CD4-positive, alpha-beta T cell treated with Interleukin-1 beta for 1 hour (primary cell): ENCODE measurements around the gene USP35.
"Not testable (repeated sequence)": the region's sequence is repeated elsewhere in the genome, so short reads cannot be mapped to it uniquely, and the experiment has no call there.

Experiments used
- DNase-seq, 2 donors: peaks; one replicate each; pipeline ENCODE4 v3.0.0-alpha.2; 2020 to 2022

Gene USP35

GRCh38 chr11:78218707-78219492 lies 30.2 kb downstream of the USP35 start:
- no peak for DNase-seq

- no peak for DNase-seq
These were observed 30.9 kb downstream of the USP35 start for GRCh38 chr11:78219493-78220217.

DNA sequence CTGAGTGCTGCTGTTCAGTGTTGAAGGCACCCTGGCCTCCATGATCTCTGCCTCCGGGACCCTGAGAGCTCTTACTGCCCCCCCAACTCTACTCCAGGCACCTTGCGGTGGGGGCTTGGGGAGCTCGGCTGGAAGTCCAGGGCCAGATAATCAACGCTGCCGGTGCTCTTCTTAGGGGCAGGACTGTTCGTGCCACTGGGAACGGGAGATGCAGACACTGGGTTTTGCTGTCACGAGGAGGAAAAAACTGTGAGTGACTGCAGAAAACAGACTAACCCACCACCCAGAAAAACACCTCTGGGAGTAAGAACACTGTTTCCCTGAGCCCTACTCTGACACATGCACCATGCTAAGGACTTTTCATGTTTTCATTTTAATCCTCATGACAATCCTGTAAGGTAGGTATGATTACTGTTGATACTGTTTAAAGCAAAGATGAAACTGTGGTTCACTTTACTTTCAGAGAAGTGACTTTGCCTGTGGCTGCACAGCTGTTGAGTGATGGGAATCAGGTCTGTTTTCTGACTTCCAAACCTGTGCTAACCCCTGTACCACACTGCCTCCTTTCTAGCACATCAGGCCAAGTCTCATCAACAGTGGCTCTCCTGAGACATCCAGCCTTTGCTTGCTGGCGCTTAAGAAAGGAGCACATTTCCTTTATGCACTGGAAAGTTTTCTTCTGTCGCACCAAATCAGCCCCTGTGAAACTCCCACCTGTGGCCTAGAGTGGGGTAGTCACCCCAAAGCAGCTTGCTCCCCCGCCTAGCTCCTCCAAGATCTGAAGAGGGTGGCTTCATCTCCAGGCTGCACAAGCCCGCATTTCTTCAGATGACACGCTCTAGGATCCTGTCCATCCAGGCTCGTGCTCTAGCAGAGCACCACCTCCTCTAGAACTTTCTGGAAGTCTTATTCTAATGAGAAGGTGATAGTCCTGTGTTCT lies 31.8 kb downstream of the USP35 start:
- DNase-seq = no peak

GRCh38 chr11:78221396-78222315 lies 32.9 kb downstream of the USP35 start:
- no peak for DNase-seq

DNA sequence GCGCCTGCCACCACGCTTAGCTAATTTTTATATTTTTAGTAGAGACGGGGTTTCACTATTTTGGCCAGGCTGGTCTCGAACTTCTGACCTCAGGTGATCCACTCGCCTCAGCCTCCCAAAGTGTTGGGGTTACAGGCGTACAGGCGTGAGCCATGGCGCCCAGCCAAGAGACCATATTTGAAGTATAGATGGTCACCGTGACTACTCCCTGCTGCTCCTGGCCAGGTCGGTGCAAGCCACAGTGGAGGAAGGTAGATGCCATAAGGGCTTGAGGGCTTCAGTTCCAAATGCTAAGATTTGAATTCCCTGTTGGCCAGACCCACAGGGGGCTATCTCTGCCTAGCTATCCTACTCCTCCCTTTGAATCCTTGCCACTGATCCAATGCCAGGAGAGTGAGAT lies 34.0 kb downstream of the USP35 start:
- DNase-seq = not testable (repeated sequence)

DNA sequence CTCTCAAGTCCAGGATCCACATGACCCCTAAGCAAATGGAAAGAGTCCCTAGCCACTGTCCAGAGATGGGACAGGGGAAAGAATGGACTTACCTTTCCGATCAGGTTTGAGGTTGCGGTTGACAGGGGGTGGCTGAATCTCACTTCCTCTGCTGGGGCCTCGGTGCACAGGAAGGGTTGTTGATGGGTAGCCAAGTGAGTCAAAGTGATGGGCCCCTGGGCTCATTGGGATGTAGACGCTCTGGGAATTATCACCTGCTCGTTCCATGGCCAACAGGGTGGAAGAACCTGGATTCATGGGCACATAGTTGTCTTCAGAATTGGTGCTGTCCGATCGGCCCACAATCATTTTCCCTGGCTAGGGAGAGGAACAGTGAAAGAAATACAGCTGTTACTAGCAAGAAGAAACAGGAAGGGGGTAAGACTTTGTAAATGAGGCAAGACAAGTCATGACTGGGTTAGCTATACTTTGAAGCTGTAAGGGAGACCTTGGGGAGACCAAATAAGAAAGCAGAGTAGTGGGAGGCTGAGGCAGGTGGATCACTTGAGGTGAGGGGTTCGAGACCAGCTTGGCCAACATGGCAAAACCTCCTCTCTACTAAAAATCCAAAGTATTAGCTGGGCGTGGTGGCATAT lies 34.7 kb downstream of the USP35 start:
- DNase-seq = peak in 1 of 2 donors; percentile 14

DNA sequence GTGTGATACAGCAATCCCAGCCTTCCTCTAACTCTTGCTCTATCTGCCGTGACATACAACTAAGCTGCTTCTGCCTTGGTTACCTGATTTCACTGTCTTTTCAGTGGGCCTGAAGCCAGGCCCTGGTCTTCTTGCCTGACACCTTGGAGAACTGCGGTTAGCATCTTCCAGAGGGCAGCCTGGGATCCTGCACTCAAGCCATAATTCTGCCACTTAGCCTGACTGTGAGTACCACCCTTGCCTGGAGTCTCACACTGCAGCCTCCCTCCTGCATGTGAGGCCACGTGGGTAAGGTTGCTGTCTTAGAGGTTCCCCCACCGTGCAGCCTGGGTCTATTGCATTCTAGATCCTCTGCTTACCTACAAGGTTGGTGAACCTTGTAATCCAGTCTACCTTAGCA lies 35.8 kb downstream of the USP35 start:
- no peak for DNase-seq

DNA sequence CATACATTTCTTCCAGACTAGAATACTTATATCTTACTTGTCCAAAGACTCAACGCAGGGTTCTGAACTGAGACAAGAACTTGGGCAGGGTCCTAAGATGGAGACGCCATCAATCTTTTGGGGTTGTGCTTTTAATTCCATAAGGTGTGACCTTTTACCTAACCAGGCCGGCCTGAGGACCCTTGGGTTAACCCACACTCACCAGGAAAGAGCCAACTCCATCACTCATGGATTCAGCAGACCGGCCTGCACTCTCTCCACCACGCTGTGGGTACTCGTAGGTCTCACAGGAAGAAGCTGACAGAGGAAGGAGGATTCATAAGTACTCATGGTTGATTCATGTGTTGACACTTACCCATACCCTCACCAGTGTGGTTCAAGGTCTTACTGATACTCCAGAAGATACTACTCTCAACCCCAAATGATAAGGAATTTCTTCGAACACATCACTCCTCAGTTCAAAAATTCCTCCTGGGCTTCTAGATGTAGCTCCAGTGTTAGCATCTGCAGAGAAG lies 36.2 kb downstream of the USP35 start:
- no peak for DNase-seq

DNA sequence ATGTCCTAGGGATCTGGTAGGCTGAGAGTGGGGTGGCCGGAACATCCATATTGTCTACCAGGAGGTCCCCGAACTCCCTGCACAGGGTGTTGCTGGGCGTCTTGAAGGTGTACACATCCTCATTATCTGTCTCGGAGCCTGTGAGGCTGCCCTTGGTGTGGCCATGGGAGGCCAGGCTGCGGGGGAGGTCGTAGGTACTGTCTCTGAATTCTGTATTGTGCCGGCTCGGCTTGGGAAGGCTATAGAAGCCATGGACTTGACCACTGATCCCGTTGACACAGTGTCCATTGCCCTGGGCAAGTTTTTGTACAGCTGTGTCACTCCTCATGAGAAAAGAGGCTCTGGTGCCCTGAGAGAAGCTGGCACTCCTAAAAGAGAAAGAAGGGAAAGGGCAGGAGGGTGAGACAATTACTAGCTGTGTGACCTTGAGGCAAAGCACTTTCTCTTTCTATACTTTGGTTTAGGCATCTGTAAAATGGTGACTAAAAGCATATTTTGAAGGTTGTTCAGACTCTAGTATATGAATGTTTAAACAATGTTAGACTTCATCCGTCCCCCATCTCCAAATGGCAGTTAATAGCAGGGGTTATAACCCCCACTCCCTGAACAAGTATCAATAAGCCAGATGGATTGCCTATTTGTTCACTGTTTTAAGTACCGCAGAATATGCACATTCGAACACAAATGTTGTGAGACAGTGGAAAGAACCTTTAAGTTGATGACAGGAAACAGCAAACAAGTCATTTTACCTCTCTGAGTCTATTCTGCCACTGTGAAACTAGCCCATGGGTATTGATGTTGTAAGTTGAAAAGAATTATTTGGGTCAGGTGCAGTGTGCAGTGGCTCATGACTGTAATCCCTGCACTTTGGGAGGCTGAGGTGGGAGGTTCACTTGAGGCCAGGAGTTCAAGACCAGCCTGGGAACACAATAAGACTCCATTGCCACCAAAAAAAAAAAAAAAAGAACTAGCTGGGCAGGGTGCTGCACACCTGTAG lies 38.3 kb downstream of the USP35 start:
- no peak for DNase-seq

GRCh38 chr11:78227921-78228320 lies 39.2 kb downstream of the USP35 start:
- DNase-seq = no peak

DNA sequence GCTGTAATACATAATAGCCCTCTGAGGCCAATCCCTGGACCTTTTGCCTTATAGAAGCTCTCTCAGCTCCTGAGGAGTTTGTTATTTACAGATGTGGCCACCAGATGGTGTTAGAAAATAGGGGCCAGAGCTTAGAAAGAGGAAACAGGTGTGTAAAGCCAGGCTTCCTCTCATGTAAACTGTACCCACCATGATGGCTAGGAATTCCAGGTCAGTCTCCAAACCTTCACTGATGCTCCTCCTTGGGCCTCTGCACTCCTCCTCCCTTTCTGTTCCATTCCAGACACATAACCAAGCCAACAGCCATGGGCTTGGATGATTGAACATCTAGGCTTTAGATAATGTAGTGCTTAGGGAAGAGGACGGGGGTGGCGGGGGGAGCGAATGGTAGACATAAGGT lies 39.7 kb downstream of the USP35 start:
- peak; percentile 20 to 32 for DNase-seq

GRCh38 chr11:78229106-78229505 lies 40.4 kb downstream of the USP35 start:
- no peak for DNase-seq

- no peak for DNase-seq
These were observed 41.6 kb downstream of the USP35 start for GRCh38 chr11:78230161-78230877.

DNA sequence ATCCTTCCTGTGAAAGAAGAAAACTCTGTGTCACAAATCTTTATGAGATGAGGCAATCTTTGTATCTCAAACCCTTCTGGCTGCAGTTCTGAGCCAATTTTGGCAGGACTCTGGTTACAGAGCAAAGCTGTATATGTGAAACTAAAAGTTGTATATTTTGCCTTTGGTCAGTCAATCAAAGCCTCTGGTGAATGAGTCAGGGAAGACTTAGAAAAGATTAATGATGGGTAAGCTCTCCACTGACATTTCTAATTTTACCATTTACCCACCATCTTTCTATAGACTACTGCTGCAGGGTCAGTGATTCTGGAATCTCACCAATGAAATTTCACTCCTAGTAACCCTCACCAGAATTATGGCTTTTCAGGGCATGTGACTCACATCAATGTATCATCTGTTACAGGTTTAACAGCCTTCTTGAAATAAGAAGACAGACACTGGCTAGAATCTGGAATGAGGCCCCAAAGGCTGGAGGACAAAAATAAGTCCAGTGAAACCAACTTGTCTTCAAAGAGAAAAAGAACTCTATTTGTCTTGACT lies 43.3 kb downstream of the USP35 start:
- no peak for DNase-seq

GRCh38 chr11:78233046-78233445 lies 44.3 kb downstream of the USP35 start:
- not testable (repeated sequence) for DNase-seq

- no peak for DNase-seq
These were observed 45.3 kb downstream of the USP35 start for GRCh38 chr11:78234006-78234405.

DNA sequence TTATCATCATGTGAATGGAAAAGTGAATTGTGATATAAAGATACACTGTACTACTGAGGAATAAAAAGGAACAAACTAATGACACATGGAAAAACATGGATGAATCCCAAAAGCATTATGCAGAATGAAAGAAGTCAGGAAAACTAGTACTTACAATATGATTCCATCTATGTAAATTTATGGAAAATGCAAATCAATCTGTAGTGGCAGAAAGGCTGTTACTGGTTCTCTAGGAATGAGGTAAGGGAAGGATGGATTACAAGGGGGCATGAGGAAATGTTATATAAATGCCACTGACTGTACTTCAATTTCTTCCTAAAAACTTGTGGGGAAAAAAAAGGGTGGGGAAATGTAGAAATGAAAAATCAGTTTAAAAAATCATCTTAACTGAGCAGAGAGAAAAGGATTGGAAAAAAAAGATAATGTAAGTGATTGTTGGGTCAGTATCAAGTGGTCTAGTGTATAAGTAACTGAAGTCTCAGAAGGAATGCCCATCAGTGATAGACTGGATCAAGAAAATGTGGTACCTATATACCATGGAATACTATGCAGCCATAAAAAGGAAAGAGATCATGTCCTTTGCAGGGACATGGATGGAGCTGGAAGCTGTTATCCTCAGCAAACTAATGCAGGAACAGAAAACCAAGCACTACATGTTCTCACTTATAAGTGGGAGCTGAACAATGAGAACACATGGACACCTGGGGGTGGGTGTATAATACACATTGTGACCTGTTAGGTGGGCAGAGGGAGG lies 48.8 kb downstream of the USP35 start:
- no peak for DNase-seq

GRCh38 chr11:78239781-78240180 lies 51.1 kb downstream of the USP35 start:
- DNase-seq = no peak
